K562 (cell line): ENCODE data around the gene SP4. TPM values are rescaled to one million over a fixed set of nuclear protein-coding genes. Genes with fewer than 3 reads are reported as not detected.

Experiments
- ARID1B ChIP-seq: fragments of 450-650 bp; IDR thresholded peaks from 2 replicates; pipeline ENCODE4 v1.6.1; 2016; ENCODE audit warnings: antibody characterized with exemption, mild to moderate bottlenecking, inconsistent platforms
- CBX1 ChIP-seq: sonication (generic); IDR thresholded peaks from 2 replicates; pipeline ENCODE4 v1.6.1; 2016; ENCODE audit warnings: antibody characterized with exemption, low read depth, mild to moderate bottlenecking
- MTF1 ChIP-seq: fragments of 250-450 bp; sonication (Bioruptor Pico); IDR thresholded peaks from 2 replicates; pipeline ENCODE4 v1.9.0; 2021; ENCODE audit warnings: moderate library complexity, mild to moderate bottlenecking, inconsistent platforms, borderline replicate concordance
- NEUROD1 ChIP-seq: fragments of 150-350 bp; IDR thresholded peaks from 2 replicates; pipeline ENCODE4 v1.6.1; 2014; ENCODE audit warnings: borderline replicate concordance, low read length, low read depth; ENCODE audit not compliant: partially characterized antibody
- PTRF ChIP-seq: fragments of 450-650 bp; IDR thresholded peaks from 2 replicates; pipeline ENCODE4 v1.6.1; 2016; ENCODE audit warnings: mild to moderate bottlenecking, missing genetic modification characterization, missing compliant biosample characterization
- RCOR1 ChIP-seq, 2 experiments: IDR thresholded peaks; 2 replicates each; pipeline ENCODE4 v1.6.1; 2012; ENCODE audit warnings: low read depth in 2 of 2, low read length in 2 of 2, borderline replicate concordance in 1 of 2, improper control_type of control experiment in 1 of 2
- RFX5 ChIP-seq: IDR thresholded peaks from 2 replicates; pipeline ENCODE4 v1.6.1; 2011; ENCODE audit warnings: low read depth, mild to moderate bottlenecking, improper control_type of control experiment, low read length
- SIN3B ChIP-seq: fragments of 450-650 bp; IDR thresholded peaks from 2 replicates; pipeline ENCODE4 v1.6.1; 2017; ENCODE audit warnings: low read depth, mild to moderate bottlenecking, moderate library complexity
- SMAD3 ChIP-seq: fragments of 450-650 bp; formaldehyde crosslinking; conservative IDR thresholded peaks from 2 replicates; pipeline ENCODE4 v1.4.0; 2020; ENCODE audit warnings: mild to moderate bottlenecking
- ZNF354B ChIP-seq: fragments of 250-450 bp; sonication (Bioruptor Pico); IDR thresholded peaks from 2 replicates; pipeline ENCODE4 v1.4.0; 2020
- ZNF583 ChIP-seq: fragments of 250-450 bp; sonication (Bioruptor Pico); IDR thresholded peaks from 2 replicates; pipeline ENCODE4 v1.4.0; 2020
- ZNF586 ChIP-seq: fragments of 450-650 bp; formaldehyde crosslinking; conservative IDR thresholded peaks from 2 replicates; pipeline ENCODE4 v1.4.0; 2020; ENCODE audit warnings: mild to moderate bottlenecking, moderate library complexity
- polyA plus RNA-seq, 8 experiments: library from polyadenylated mRNA; depleted of rRNA in 4 of 8; stranded (reverse) in 5 of 8; unstranded in 3 of 8; fragments of >200 nt; fragmentation: Nextera tagmentation in 2 of 8; fragmentation: Illumina TruSeq in 1 of 8; extraction: Ambion mirVana in 2 of 8; extraction: Trizol in 1 of 8; gene quantifications; 2 replicates each; pipeline versions ENCODE4 v1.2.1 to v1.2.3, GENCODE V29; 2011 to 2014; ENCODE audit warnings: inconsistent platforms in 1 of 8, missing spikeins in 1 of 8
- total RNA-seq, 7 experiments: library from RNA; depleted of rRNA in 6 of 7; stranded (reverse); fragments of >200 nt in 6 of 7; fragmentation: Illumina TruSeq in 2 of 7; extraction: Trizol in 2 of 7; gene quantifications; 2 replicates each; pipeline versions ENCODE4 v1.2.1 to v1.2.3, GENCODE V29; 2011 to 2021; ENCODE audit warnings: low replicate concordance in 1 of 7
- TF ChIP-seq, protein P1 (sequence below): fragments of 450-650 bp; IDR thresholded peaks from 2 replicates; pipeline ENCODE4 v1.6.1; 2016; ENCODE audit warnings: antibody characterized with exemption
- TF ChIP-seq, protein P2 (sequence below): fragments of 450-650 bp; IDR thresholded peaks from 2 replicates; pipeline ENCODE4 v1.6.1; 2018; ENCODE audit warnings: mild to moderate bottlenecking, low read depth; ENCODE audit not compliant: partially characterized antibody
- TF ChIP-seq, protein P3 (sequence below), 2 experiments: IDR thresholded peaks; 2 replicates each; pipeline ENCODE4 v1.6.1; 2012; ENCODE audit warnings: improper control_type of control experiment in 2 of 2, low read depth in 2 of 2, low read length in 2 of 2, borderline replicate concordance in 1 of 2
- TF ChIP-seq, protein P4 (sequence below): fragments of 250-450 bp; sonication (Bioruptor Pico); IDR thresholded peaks from 2 replicates; pipeline ENCODE4 v1.5.0; 2022; ENCODE audit warnings: mild to moderate bottlenecking
- TF ChIP-seq, protein P5 (sequence below): sonication (generic); formaldehyde crosslinking; IDR thresholded peaks from 2 replicates; pipeline ENCODE4 v1.8.1; 2023; ENCODE audit warnings: mild to moderate bottlenecking, missing genetic modification reagents

The SP4 gene
- total and polyA plus RNA-seq, 9 of the 15 experiments (the other 6 are each of a cell fraction or from before 2014, with no cell fraction given) = 2.4 to 9.4 (median 4.5) TPM

DNA sequence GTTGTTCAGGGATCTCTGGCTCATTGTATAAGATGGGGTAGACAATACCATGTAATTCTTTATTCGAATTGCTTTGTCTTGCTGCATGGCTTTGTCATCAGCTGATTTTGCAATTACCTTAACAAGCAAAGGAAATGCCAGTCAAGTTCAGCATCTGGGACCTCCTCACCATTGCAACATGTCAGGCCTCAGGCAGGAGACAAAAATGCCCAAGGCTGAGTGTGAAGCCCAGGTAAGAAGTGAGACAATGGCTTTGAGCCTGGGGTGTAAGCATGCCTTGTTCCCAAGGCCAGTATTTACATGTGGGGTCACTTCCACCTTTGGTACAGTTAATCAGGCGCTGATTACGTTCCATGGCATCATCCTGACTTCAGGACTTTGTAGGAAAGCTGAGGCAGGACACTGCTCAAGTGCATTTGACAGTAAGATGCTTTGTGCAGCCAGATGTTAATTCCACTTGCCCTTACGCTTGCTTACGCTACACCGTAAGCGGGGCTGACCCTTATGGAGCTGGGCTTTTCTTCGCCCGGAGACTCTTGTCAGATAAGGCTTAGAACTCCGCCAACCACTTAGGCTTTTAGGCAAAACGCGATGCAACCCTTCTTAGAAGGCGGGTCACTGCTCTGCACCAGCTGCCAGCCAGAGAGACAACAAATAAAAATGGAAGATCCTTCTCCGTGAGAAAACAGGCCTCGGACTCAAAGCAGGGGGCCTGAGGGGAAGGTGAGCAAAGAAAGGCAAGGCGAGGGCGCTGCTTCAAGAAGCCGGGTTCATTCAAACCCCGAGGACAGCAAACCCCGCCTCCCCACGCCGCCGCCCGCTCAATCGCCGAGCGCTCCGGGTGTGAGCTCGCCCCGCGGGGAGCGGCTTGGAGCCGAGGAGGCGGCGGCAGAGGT is 1.3 kb upstream of the SP4 start (continued):
- no peak for TF ChIP-seq PTRF
- TF ChIP-seq, protein P1, sequence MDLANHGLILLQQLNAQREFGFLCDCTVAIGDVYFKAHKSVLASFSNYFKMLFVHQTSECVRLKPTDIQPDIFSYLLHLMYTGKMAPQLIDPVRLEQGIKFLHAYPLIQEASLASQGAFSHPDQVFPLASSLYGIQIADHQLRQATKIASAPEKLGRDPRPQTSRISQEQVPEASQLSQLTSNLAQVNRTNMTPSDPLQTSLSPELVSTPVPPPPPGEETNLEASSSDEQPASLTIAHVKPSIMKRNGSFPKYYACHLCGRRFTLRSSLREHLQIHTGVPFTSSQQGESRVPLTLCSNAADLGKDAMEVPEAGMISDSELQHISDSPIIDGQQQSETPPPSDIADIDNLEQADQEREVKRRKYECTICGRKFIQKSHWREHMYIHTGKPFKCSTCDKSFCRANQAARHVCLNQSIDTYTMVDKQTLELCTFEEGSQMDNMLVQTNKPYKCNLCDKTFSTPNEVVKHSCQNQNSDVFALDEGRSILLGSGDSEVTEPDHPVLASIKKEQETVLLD = no peak
- no peak for TF ChIP-seq RFX5
- TF ChIP-seq ZNF354B (CRISPR knock-in tag) = no peak
- TF ChIP-seq, protein P2, sequence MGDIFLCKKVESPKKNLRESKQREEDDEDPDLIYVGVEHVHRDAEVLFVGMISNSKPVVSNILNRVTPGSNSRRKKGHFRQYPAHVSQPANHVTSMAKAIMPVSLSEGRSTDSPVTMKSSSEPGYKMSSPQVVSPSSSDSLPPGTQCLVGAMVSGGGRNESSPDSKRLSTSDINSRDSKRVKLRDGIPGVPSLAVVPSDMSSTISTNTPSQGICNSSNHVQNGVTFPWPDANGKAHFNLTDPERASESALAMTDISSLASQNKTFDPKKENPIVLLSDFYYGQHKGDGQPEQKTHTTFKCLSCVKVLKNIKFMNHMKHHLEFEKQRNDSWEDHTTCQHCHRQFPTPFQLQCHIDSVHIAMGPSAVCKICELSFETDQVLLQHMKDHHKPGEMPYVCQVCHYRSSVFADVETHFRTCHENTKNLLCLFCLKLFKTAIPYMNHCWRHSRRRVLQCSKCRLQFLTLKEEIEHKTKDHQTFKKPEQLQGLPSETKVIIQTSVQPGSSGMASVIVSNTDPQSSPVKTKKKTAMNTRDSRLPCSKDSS = no peak
- TF ChIP-seq CBX1 = no peak
- TF ChIP-seq, protein P3, sequence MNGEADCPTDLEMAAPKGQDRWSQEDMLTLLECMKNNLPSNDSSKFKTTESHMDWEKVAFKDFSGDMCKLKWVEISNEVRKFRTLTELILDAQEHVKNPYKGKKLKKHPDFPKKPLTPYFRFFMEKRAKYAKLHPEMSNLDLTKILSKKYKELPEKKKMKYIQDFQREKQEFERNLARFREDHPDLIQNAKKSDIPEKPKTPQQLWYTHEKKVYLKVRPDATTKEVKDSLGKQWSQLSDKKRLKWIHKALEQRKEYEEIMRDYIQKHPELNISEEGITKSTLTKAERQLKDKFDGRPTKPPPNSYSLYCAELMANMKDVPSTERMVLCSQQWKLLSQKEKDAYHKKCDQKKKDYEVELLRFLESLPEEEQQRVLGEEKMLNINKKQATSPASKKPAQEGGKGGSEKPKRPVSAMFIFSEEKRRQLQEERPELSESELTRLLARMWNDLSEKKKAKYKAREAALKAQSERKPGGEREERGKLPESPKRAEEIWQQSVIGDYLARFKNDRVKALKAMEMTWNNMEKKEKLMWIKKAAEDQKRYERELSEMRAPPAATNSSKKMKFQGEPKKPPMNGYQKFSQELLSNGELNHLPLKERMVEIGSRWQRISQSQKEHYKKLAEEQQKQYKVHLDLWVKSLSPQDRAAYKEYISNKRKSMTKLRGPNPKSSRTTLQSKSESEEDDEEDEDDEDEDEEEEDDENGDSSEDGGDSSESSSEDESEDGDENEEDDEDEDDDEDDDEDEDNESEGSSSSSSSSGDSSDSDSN (IDR thresholded peaks at IDR 0.05; ENCODE audit: borderline replicate concordance in 1 of 2, low read depth in 2 of 2, low read length in 2 of 2) = peak in 1 of 2 experiments; percentile 78; a peak in 1 of 4 replicates
- TF ChIP-seq MTF1 (CRISPR knock-in tag) = no peak
- no peak for TF ChIP-seq SMAD3 (CRISPR knock-in tag)
- TF ChIP-seq ARID1B = 0 out of 2 replicates have a peak, but pooled peaks have one; percentile 12
- TF ChIP-seq, protein P4, sequence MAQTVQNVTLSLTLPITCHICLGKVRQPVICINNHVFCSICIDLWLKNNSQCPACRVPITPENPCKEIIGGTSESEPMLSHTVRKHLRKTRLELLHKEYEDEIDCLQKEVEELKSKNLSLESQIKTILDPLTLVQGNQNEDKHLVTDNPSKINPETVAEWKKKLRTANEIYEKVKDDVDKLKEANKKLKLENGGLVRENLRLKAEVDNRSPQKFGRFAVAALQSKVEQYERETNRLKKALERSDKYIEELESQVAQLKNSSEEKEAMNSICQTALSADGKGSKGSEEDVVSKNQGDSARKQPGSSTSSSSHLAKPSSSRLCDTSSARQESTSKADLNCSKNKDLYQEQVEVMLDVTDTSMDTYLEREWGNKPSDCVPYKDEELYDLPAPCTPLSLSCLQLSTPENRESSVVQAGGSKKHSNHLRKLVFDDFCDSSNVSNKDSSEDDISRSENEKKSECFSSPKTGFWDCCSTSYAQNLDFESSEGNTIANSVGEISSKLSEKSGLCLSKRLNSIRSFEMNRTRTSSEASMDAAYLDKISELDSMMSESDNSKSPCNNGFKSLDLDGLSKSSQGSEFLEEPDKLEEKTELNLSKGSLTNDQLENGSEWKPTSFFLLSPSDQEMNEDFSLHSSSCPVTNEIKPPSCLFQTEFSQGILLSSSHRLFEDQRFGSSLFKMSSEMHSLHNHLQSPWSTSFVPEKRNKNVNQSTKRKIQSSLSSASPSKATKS = no peak
- TF ChIP-seq, protein P5, sequence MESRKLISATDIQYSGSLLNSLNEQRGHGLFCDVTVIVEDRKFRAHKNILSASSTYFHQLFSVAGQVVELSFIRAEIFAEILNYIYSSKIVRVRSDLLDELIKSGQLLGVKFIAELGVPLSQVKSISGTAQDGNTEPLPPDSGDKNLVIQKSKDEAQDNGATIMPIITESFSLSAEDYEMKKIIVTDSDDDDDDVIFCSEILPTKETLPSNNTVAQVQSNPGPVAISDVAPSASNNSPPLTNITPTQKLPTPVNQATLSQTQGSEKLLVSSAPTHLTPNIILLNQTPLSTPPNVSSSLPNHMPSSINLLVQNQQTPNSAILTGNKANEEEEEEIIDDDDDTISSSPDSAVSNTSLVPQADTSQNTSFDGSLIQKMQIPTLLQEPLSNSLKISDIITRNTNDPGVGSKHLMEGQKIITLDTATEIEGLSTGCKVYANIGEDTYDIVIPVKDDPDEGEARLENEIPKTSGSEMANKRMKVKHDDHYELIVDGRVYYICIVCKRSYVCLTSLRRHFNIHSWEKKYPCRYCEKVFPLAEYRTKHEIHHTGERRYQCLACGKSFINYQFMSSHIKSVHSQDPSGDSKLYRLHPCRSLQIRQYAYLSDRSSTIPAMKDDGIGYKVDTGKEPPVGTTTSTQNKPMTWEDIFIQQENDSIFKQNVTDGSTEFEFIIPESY (CRISPR knock-in tag) = peak; percentile 68; the same call in 1 of the 2 replicates
- 0 out of 2 replicates have a peak, but pooled peaks have one; percentile 67 for TF ChIP-seq ZNF583 (CRISPR knock-in tag)
- TF ChIP-seq ZNF586 (CRISPR knock-in tag) = no peak
- no peak; a peak in 1 of 4 replicates for TF ChIP-seq RCOR1 (IDR thresholded peaks at IDR 0.05; ENCODE audit: borderline replicate concordance in 1 of 2, low read depth in 2 of 2, low read length in 2 of 2)
- no peak for TF ChIP-seq NEUROD1
- no peak for TF ChIP-seq SIN3B
